Left lung (tissue), 10 donors: ENCODE data around the gene ARV1. TPM values are rescaled to one million over a fixed set of nuclear protein-coding genes. Genes with fewer than 3 reads are reported as not detected.
"Not testable (repeated sequence)": the region's sequence is repeated elsewhere in the genome, so short reads cannot be mapped to it uniquely, and the experiment has no call there.

Experiments used
- ATAC-seq: fragments of 200-7000 bp; cut with Tn5 transposase; one replicate; pipeline ENCODE4 v1.9.1; 2020; ENCODE audit warnings: moderate library complexity
- DNase-seq, 4 donors: peaks; one replicate each; pipeline ENCODE4 v3.0.0-alpha.2; 2013 to 2020
- H3K27ac ChIP-seq, 2 donors: fragments of 200-600 bp; sonication (generic) in 1 of 2; one replicate each; pipeline versions ENCODE4 v1.5.0 to v1.8.0; 2020 to 2021
- H3K27me3 ChIP-seq, 2 donors: fragments of 200-600 bp; sonication (generic) in 1 of 2; one replicate each; pipeline versions ENCODE4 v1.5.0 to v1.8.0; 2020 to 2021
- H3K36me3 ChIP-seq, 2 donors: fragments of 200-600 bp; sonication (generic) in 1 of 2; one replicate each; pipeline versions ENCODE4 v1.5.0 to v1.8.0; 2020 to 2021
- H3K4me1 ChIP-seq, 2 donors: fragments of 200-600 bp; one replicate each; pipeline ENCODE4 v1.8.0; 2021
- H3K4me3 ChIP-seq, 2 donors: fragments of 200-600 bp; sonication (generic) in 1 of 2; one replicate each; pipeline versions ENCODE4 v1.5.0 to v1.8.0; 2020 to 2021; ENCODE audit warnings: mild to moderate bottlenecking in 1 of 2
- H3K9me3 ChIP-seq, 2 donors: fragments of 200-600 bp; sonication (generic) in 1 of 2; one replicate each; pipeline versions ENCODE4 v1.5.0 to v1.8.0; 2020 to 2021
- CTCF ChIP-seq, 2 donors: fragments of 200-600 bp; sonication (generic) in 1 of 2; IDR thresholded peaks; one replicate each; pipeline versions ENCODE4 v1.5.0 to v1.8.0; 2021; ENCODE audit warnings: antibody characterized with exemption in 2 of 2
- intact Hi-C, 2 donors: fragments of 100-400 bp; cut with DNase I; formaldehyde crosslinking; loops; one replicate each; pipeline versions ENCODE4 v1.11.2 to v1.14.2; 2022
- polyA plus RNA-seq, 6 donors: library from polyadenylated mRNA; unstranded; fragments of 120-200 nt; gene quantifications; one replicate each; pipeline ENCODE4 v1.2.1, GENCODE V29; 2013; ENCODE audit not compliant: insufficient read length in 6 of 6
- total RNA-seq, 2 donors: library from RNA; stranded (reverse); fragmentation: NEBNext Ultra II Directional; extraction: Animal tissue kit (Norgen Biotek cat#: 25700); gene quantifications; one replicate each; pipeline ENCODE4 v1.2.1, GENCODE V29; 2021
- donor health status: DM: no; HTN: yes; CAD: no.
- donor health status: DM: no; HTN: no; CAD: no.

ARV1 gene
- total and polyA plus RNA-seq, 8 donors = 16.9 to 25.8 (median 23.3) TPM

GRCh38 chr1:230979389-230979716 lies 459 bp downstream of the ARV1 start:
- Histone ChIP-seq H3K27me3 (no peaks in the 10 kb centered on the region), H3K4me1 (peaks cover 16 to 38% of the 10 kb centered on the region in 2 donors), H3K9me3 (no peaks in the 10 kb centered on the region), H3K27ac (peak overlapping the region; percentile 37 to 82), H3K4me3 (peak overlapping the region; percentile 65 to 71), H3K36me3 (peaks cover 0 to 20% of the 10 kb centered on the region in 2 donors)
- DNase-seq (no peak), ATAC-seq (no peak)
- intact Hi-C loops = no loop called here
- peak in 1 of 2 donors; percentile 2 for TF ChIP-seq CTCF (IDR thresholded peaks at IDR 0.05)

- no peak for TF ChIP-seq CTCF (IDR thresholded peaks at IDR 0.05)
- DNase-seq (no peak), ATAC-seq (no peak)
- Histone ChIP-seq H3K27me3 (no peaks in the 10 kb centered on the region), H3K36me3 (peaks cover 0 to 20% of the 10 kb centered on the region in 2 donors), H3K27ac (no peak overlapping the region), H3K4me3 (peak overlapping the region in 1 of 2 donors; percentile 71), H3K9me3 (no peaks in the 10 kb centered on the region), H3K4me1 (peaks cover 16 to 38% of the 10 kb centered on the region in 2 donors)
- intact Hi-C loops = no loop called here
These were observed 1.1 kb downstream of the ARV1 start for GRCh38 chr1:230979952-230980351.

- Histone ChIP-seq H3K4me3 (no peak overlapping the region), H3K9me3 (no peaks in the 10 kb centered on the region), H3K4me1 (peaks cover 7 to 24% of the 10 kb centered on the region in 2 donors), H3K36me3 (peaks cover 0 to 18% of the 10 kb centered on the region in 2 donors), H3K27ac (no peak overlapping the region), H3K27me3 (no peaks in the 10 kb centered on the region)
- intact Hi-C loops = no loop called here
- ATAC-seq = no peak
- DNase-seq = no peak
- no peak for TF ChIP-seq CTCF (IDR thresholded peaks at IDR 0.05)
These were observed 3.8 kb downstream of the ARV1 start for GRCh38 chr1:230982696-230983095.

GRCh38 chr1:230983811-230984210 lies 4.9 kb downstream of the ARV1 start:
- H3K27me3 ChIP-seq = no peaks in the 10 kb centered on the region
- H3K4me3 ChIP-seq = no peak overlapping the region
- intact Hi-C loops = no loop called here
- H3K9me3 ChIP-seq = no peaks in the 10 kb centered on the region
- no peak overlapping the region for H3K27ac ChIP-seq
- no peak for TF ChIP-seq CTCF (IDR thresholded peaks at IDR 0.05)
- peaks cover 0 to 18% of the 10 kb centered on the region in 2 donors for H3K36me3 ChIP-seq
- no peak for DNase-seq
- H3K4me1 ChIP-seq = peaks cover 5 to 23% of the 10 kb centered on the region in 2 donors
- ATAC-seq = no peak

GRCh38 chr1:230984622-230985515 lies 6.0 kb downstream of the ARV1 start:
- DNase-seq, H3K9me3 ChIP-seq, H3K4me3 ChIP-seq, H3K27ac ChIP-seq, H3K27me3 ChIP-seq, intact Hi-C loops: not testable (repeated sequence)
- H3K4me1 ChIP-seq = peaks cover 0 to 18% of the 10 kb centered on the region in 2 donors
- ATAC-seq = peak; percentile 31
- H3K36me3 ChIP-seq = peaks cover 0 to 19% of the 10 kb centered on the region in 2 donors
